Measurements from ENCODE around the gene GARNL3.

DNA sequence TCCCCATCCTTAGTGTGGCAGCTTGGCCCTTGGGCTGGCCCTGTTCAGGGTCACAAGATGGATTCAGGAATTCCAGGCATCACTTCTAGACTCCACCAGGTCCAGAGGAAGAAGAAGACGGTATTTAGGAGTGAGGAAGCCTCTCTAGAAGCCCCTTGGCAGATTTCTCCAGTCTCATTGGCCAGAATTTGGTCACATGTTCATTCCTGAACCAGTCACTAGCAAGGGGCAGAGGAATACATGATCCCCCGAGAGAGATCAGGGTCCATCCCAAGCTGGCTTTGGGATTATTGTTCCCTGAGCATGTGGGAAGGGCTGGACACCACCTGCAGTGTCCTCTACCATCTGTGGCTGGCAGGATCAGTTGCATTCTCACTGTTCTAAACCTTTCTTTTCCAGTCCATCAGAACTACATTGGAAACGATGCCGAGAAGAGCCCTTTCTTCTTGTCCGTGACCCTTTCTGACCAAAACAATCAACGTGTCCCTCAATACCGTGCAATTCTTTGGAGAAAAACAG, 48.5 kb downstream of the GARNL3 start:
- TF ChIP-seq, protein P1, sequence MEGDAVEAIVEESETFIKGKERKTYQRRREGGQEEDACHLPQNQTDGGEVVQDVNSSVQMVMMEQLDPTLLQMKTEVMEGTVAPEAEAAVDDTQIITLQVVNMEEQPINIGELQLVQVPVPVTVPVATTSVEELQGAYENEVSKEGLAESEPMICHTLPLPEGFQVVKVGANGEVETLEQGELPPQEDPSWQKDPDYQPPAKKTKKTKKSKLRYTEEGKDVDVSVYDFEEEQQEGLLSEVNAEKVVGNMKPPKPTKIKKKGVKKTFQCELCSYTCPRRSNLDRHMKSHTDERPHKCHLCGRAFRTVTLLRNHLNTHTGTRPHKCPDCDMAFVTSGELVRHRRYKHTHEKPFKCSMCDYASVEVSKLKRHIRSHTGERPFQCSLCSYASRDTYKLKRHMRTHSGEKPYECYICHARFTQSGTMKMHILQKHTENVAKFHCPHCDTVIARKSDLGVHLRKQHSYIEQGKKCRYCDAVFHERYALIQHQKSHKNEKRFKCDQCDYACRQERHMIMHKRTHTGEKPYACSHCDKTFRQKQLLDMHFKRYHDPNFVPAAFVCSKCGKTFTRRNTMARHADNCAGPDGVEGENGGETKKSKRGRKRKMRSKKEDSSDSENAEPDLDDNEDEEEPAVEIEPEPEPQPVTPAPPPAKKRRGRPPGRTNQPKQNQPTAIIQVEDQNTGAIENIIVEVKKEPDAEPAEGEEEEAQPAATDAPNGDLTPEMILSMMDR (IDR thresholded peaks at IDR 0.05) = no peak
- TF ChIP-seq POLR2A (IDR thresholded peaks at IDR 0.05) = no peak
